K562 (cell line): ENCODE measurements around the gene PHOSPHO1. TPM values are rescaled to one million over a fixed set of nuclear protein-coding genes. Genes with fewer than 3 reads are reported as not detected.
A peak's percentile ranks its signal among the peaks of the same experiment; 100 is the strongest.

Source experiments
- BDP1 ChIP-seq: IDR thresholded peaks from 3 replicates; pipeline ENCODE4 v1.6.1; 2011; ENCODE audit not compliant: insufficient read length, insufficient read depth
- BMI1 ChIP-seq: fragments of 150-350 bp; IDR thresholded peaks from 2 replicates; pipeline ENCODE4 v1.6.1; 2014; ENCODE audit warnings: low read length
- EP400 ChIP-seq: fragments of 450-650 bp; IDR thresholded peaks from 2 replicates; pipeline ENCODE4 v1.6.1; 2017; ENCODE audit warnings: antibody characterized with exemption, mild to moderate bottlenecking, moderate library complexity
- LEF1 ChIP-seq: fragments of 450-650 bp; IDR thresholded peaks from 2 replicates; pipeline ENCODE4 v1.6.1; 2016; ENCODE audit warnings: mild to moderate bottlenecking
- MNT ChIP-seq, 2 experiments: fragments of 450-650 bp; conservative IDR thresholded peaks; 2 replicates each; pipeline ENCODE4 v1.6.1; 2017; ENCODE audit warnings: mild to moderate bottlenecking in 2 of 2, moderate library complexity in 2 of 2
- NCOA6 ChIP-seq: fragments of 450-650 bp; IDR thresholded peaks from 2 replicates; pipeline ENCODE4 v1.6.1; 2017; ENCODE audit warnings: mild to moderate bottlenecking
- NEUROD1 ChIP-seq: fragments of 150-350 bp; IDR thresholded peaks from 2 replicates; pipeline ENCODE4 v1.6.1; 2014; ENCODE audit warnings: borderline replicate concordance, low read length, low read depth; ENCODE audit not compliant: partially characterized antibody
- SRSF3 ChIP-seq: fragments of 200-400 bp; formaldehyde crosslinking; IDR thresholded peaks from 2 replicates; pipeline ENCODE4 v1.6.1; 2016; ENCODE audit warnings: mild to moderate bottlenecking, low read length, moderate library complexity; ENCODE audit not compliant: insufficient read depth
- U2AF2 ChIP-seq: fragments of 200-400 bp; formaldehyde crosslinking; optimal IDR thresholded peaks from 2 replicates; pipeline ENCODE3; 2017; ENCODE audit warnings: low read depth, mild to moderate bottlenecking, low read length
- UBTF ChIP-seq, 2 experiments: IDR thresholded peaks; 2 replicates each; pipeline ENCODE4 v1.6.1; 2012; ENCODE audit warnings: improper control_type of control experiment in 2 of 2, low read depth in 2 of 2, low read length in 2 of 2, borderline replicate concordance in 1 of 2
- XRCC5 ChIP-seq: fragments of 200-400 bp; formaldehyde crosslinking; IDR thresholded peaks from 2 replicates; pipeline ENCODE4 v1.6.1; 2017; ENCODE audit warnings: low read depth, mild to moderate bottlenecking, low read length
- ZNF316 ChIP-seq: fragments of 450-650 bp; IDR thresholded peaks from 2 replicates; pipeline ENCODE4 v1.6.1; 2016
- ZNF431 ChIP-seq: sonication (generic); formaldehyde crosslinking; IDR thresholded peaks from 2 replicates; pipeline ENCODE4 v1.8.0; 2022; ENCODE audit warnings: mild to moderate bottlenecking, missing genetic modification reagents
- ZNF644 ChIP-seq: fragments of 200-800 bp; sonication (Bioruptor generic); IDR thresholded peaks from 2 replicates; pipeline ENCODE4 v1.6.1; 2016; ENCODE audit warnings: low read depth, missing genetic modification characterization, missing compliant biosample characterization
- ZNF668 ChIP-seq: fragments of 250-450 bp; sonication (Bioruptor Pico); IDR thresholded peaks from 2 replicates; pipeline ENCODE4 v1.8.0; 2022; ENCODE audit warnings: mild to moderate bottlenecking, inconsistent platforms
- ZNF780A ChIP-seq: fragments of 250-450 bp; sonication (Bioruptor Pico); IDR thresholded peaks from 2 replicates; pipeline ENCODE4 v1.5.0; 2021; ENCODE audit warnings: mild to moderate bottlenecking
- ZNF79 ChIP-seq: fragments of 250-450 bp; sonication (Bioruptor Pico); IDR thresholded peaks from 2 replicates; pipeline ENCODE4 v1.4.0; 2020; ENCODE audit warnings: low read depth, mild to moderate bottlenecking, moderate library complexity
- polyA plus RNA-seq, 8 experiments: library from polyadenylated mRNA; depleted of rRNA in 4 of 8; stranded (reverse) in 5 of 8; unstranded in 3 of 8; fragments of >200 nt; fragmentation: Nextera tagmentation in 2 of 8; fragmentation: Illumina TruSeq in 1 of 8; extraction: Ambion mirVana in 2 of 8; extraction: Trizol in 1 of 8; gene quantifications; 2 replicates each; pipeline versions ENCODE4 v1.2.1 to v1.2.3, GENCODE V29; 2011 to 2014; ENCODE audit warnings: inconsistent platforms in 1 of 8, missing spikeins in 1 of 8
- total RNA-seq, 7 experiments: library from RNA; depleted of rRNA in 6 of 7; stranded (reverse); fragments of >200 nt in 6 of 7; fragmentation: Illumina TruSeq in 2 of 7; extraction: Trizol in 2 of 7; gene quantifications; 2 replicates each; pipeline versions ENCODE4 v1.2.1 to v1.2.3, GENCODE V29; 2011 to 2021; ENCODE audit warnings: low replicate concordance in 1 of 7
- TF ChIP-seq, protein P1 (sequence below): sonication (generic); formaldehyde crosslinking; IDR thresholded peaks from 2 replicates; pipeline ENCODE4 v1.8.1; 2023; ENCODE audit warnings: mild to moderate bottlenecking, missing genetic modification reagents
- TF ChIP-seq, protein P2 (sequence below): sonication (generic); formaldehyde crosslinking; IDR thresholded peaks from 2 replicates; pipeline ENCODE4 v1.8.0; 2022; ENCODE audit warnings: missing genetic modification reagents, mild to moderate bottlenecking, borderline replicate concordance

PHOSPHO1 gene
- total and polyA plus RNA-seq, 9 of the 15 experiments (the other 6 are each of a cell fraction or from before 2014, with no cell fraction given) = 0.06 to 0.07 TPM; not detected in 7

DNA sequence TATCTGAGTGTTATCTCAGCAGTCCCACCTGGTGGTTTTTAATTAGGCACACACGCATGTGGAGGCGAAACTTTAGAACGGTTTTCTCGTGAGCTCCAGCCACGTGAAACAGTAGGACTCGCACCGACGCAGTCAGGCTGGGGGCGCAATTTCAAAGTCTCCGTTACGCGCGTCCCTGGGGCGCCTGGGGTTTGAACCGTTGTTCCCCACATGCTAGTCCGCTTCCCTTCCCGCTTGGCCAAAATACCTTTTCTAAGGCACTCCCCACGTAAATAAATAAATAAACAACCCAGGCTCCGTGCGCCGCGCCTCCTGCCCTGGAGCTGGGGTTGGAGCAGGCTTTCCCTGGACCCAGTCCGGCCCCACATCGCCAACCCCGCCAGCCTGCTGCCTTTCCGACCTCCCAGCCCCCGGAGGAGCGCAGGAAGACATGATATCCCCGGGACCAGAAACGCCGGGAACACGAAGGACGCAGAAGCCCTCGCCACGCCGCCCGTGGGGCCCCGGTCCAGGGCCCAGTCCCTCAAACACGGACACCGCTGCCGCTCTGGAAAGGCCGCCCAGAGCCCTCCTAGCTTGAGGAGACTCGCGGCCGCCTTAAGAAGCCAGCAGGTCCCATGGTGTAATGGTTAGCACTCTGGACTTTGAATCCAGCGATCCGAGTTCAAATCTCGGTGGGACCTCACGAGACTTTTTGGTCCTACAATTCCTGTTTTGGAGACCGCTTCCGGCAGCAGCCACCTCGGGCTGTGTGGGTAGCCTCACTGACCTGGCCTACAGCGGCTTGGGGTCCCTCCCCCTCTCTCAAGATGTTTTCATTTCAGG, 38.5 kb downstream of the PHOSPHO1 start (continued):
- TF ChIP-seq UBTF (IDR thresholded peaks at IDR 0.05; ENCODE audit: borderline replicate concordance in 1 of 2, low read depth in 2 of 2, low read length in 2 of 2) (0 out of 4 replicates have a peak, but pooled peaks have one; percentile 45 to 58), NCOA6 (no peak; the same call in 1 of the 2 replicates), U2AF2 (no peak), NEUROD1 (peak; percentile 44), SRSF3 (peak; percentile 89; the same call in 1 of the 2 replicates), XRCC5 (peak; percentile 90), ZNF780A (CRISPR knock-in tag) (no peak), LEF1 (0 out of 2 replicates have a peak, but pooled peaks have one; percentile 44), ZNF644 (tag) (no peak), ZNF79 (CRISPR knock-in tag) (no peak), EP400 (peak; percentile 97), ZNF668 (CRISPR knock-in tag) (no peak), ZNF431 (CRISPR knock-in tag) (peak; percentile 66), MNT (conservative IDR thresholded peaks at IDR 0.05) (peak; percentile 85 to 94), BMI1 (no peak), BDP1 (peak; percentile 71), ZNF316 (no peak)
- TF ChIP-seq, protein P1, sequence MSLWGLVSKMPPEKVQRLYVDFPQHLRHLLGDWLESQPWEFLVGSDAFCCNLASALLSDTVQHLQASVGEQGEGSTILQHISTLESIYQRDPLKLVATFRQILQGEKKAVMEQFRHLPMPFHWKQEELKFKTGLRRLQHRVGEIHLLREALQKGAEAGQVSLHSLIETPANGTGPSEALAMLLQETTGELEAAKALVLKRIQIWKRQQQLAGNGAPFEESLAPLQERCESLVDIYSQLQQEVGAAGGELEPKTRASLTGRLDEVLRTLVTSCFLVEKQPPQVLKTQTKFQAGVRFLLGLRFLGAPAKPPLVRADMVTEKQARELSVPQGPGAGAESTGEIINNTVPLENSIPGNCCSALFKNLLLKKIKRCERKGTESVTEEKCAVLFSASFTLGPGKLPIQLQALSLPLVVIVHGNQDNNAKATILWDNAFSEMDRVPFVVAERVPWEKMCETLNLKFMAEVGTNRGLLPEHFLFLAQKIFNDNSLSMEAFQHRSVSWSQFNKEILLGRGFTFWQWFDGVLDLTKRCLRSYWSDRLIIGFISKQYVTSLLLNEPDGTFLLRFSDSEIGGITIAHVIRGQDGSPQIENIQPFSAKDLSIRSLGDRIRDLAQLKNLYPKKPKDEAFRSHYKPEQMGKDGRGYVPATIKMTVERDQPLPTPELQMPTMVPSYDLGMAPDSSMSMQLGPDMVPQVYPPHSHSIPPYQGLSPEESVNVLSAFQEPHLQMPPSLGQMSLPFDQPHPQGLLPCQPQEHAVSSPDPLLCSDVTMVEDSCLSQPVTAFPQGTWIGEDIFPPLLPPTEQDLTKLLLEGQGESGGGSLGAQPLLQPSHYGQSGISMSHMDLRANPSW = no peak
- TF ChIP-seq, protein P2, sequence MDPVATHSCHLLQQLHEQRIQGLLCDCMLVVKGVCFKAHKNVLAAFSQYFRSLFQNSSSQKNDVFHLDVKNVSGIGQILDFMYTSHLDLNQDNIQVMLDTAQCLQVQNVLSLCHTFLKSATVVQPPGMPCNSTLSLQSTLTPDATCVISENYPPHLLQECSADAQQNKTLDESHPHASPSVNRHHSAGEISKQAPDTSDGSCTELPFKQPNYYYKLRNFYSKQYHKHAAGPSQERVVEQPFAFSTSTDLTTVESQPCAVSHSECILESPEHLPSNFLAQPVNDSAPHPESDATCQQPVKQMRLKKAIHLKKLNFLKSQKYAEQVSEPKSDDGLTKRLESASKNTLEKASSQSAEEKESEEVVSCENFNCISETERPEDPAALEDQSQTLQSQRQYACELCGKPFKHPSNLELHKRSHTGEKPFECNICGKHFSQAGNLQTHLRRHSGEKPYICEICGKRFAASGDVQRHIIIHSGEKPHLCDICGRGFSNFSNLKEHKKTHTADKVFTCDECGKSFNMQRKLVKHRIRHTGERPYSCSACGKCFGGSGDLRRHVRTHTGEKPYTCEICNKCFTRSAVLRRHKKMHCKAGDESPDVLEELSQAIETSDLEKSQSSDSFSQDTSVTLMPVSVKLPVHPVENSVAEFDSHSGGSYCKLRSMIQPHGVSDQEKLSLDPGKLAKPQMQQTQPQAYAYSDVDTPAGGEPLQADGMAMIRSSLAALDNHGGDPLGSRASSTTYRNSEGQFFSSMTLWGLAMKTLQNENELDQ (CRISPR knock-in tag) = no peak; the same call in 1 of the 2 replicates
